ENCODE data around the gene GASK1A. TPM values are rescaled to one million over a fixed set of nuclear protein-coding genes. Genes with fewer than 3 reads are reported as not detected.

Gene GASK1A
- total RNA-seq, 2 donors from 2014 or later = 8.8 to 16.8 TPM

DNA sequence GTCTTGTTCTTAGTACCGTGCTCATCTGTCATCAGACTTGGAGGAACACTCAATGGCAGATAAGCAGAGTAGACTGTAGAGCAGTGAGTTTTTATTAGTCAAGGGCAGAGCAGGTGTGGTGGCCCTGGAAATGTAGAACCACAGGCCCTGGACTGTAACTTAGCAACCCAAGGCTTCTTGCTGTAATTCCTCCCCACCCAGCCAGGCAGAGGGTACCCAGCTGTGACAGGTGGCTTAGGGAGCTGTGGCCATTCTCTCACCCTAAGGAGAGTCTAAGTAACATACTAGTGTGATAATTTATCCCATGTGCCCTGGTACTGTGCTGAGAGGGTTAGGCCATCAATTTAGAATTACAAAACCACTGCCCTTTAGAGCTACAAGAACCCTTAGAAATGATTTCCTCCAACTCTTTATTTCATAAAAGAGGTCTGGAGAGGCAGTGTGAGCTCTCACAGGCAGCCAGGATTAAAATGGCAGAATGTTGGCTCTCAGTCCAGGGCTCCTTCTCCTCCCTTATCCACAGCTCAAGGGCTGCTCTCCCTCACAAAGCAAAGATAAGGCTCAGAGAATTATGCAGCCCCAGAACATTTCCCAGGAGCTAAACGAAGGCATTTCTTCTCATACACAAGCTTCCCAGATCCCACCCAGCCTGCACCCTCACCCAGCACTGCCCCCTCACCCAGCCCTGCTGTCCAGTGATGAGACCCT is 123.8 kb downstream of the GASK1A start:
- 30 to 43% methylated on average over 2 of the region's 2 CpGs for WGBS, 2 donors
- DNase-seq = peak in 2 of 4 donors; percentile 21 to 27
- no peak for ATAC-seq

DNA sequence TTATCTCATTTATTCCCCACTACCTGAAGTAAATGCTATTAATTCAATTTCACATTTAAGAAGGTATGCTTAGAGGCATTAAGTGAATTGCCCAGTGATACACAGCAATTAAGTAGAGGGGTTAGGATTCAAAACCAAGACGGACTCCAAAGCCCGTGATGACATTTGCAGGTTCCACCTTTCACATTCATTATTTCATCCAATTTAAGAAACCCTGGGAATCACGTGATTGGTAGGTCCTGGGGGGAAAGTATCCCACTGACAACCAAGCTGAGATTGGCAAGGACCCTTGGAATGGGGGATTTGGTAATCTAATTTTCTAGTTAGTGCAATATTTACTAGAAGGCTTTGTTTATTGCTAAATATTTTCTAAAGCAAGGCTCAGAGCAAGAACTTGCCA is 124.9 kb downstream of the GASK1A start:
- WGBS, 2 donors = 72 to 93% methylated on average over 3 of the region's 3 CpGs
- Histone ChIP-seq H3K9me3 (no peaks in the 10 kb centered on the region), H3K4me1 (peaks cover 27% of the 10 kb centered on the region), H3K36me3 (replicated peaks in 1 of 2; ENCODE audit: insufficient read depth in 1 of 2, low read depth in 2 of 2) (no peaks in the 10 kb centered on the region), H3K27me3 (no peaks in the 10 kb centered on the region), H3K27ac (no peak overlapping the region), H3K4me3 (no peak overlapping the region)
- ATAC-seq = no peak
- no peak for DNase-seq
- TF ChIP-seq, protein P1, sequence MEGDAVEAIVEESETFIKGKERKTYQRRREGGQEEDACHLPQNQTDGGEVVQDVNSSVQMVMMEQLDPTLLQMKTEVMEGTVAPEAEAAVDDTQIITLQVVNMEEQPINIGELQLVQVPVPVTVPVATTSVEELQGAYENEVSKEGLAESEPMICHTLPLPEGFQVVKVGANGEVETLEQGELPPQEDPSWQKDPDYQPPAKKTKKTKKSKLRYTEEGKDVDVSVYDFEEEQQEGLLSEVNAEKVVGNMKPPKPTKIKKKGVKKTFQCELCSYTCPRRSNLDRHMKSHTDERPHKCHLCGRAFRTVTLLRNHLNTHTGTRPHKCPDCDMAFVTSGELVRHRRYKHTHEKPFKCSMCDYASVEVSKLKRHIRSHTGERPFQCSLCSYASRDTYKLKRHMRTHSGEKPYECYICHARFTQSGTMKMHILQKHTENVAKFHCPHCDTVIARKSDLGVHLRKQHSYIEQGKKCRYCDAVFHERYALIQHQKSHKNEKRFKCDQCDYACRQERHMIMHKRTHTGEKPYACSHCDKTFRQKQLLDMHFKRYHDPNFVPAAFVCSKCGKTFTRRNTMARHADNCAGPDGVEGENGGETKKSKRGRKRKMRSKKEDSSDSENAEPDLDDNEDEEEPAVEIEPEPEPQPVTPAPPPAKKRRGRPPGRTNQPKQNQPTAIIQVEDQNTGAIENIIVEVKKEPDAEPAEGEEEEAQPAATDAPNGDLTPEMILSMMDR (IDR thresholded peaks at IDR 0.05) = no peak
- TF ChIP-seq POLR2A (IDR thresholded peaks at IDR 0.05) = no peak
- intact Hi-C loops (cut with DNase I) = no loop called here

More for the DNA sequence above, 123.8 kb downstream of the GASK1A start:
- no peak overlapping the region for H3K27ac ChIP-seq
- H3K36me3 ChIP-seq (replicated peaks in 1 of 2; ENCODE audit: insufficient read depth in 1 of 2, low read depth in 2 of 2) = no peaks in the 10 kb centered on the region
- no peaks in the 10 kb centered on the region for H3K27me3 ChIP-seq
- peaks cover 36% of the 10 kb centered on the region for H3K4me1 ChIP-seq
- H3K9me3 ChIP-seq = no peaks in the 10 kb centered on the region
- H3K4me3 ChIP-seq = no peak overlapping the region
- intact Hi-C loops (cut with DNase I) = no loop called here
- TF ChIP-seq POLR2A (IDR thresholded peaks at IDR 0.05) = no peak
- TF ChIP-seq, protein P1 (IDR thresholded peaks at IDR 0.05) = no peak

DNA sequence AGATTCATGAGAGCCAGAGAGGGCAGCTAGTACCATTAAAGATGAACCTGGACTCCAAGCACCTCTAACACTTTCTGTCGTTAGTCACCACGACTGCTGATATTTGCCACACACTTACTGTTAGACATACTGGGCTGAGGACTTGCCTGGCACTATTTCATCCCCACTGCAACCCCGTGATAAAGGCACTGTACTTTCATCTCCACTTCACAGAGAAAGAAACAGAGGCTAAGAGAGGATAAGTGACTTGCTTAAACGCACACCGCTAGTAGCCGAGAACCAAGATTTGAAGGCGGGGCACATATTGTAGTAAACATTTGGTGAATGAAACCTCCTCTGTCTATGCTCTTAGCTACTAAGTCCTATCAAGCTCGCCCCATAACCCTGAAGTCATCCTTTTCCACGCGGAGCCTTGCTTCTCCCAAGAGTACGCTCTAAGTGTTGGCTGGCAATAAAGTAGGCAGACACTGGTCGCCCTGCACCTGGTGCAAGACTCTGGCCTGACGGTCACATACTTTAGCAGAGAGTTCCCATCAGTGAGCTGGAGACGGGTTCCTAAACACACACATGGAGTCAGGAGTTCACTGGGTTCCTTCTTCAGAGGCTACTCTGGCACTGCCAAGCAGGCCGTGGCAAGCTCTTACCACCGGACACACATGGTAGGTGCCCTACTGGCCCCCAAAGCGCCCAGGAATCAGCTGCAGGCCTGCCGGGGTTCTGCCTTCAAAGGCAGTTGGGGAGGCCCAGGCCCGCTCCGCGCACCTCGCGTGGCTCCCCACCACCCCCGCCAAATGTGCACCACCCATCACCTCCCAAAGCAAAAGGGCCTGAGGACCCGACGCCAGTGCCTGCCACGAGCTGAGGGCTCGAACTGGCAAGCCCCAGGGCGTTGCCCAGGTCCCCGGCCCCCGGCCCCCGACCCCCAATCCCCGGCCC is 125.8 kb downstream of the GASK1A start:
- Histone ChIP-seq H3K36me3 (replicated peaks in 1 of 2; ENCODE audit: insufficient read depth in 1 of 2, low read depth in 2 of 2) (no peaks in the 10 kb centered on the region), H3K9me3 (no peaks in the 10 kb centered on the region), H3K4me3 (peak overlapping the region; percentile 70 to 87), H3K4me1 (peaks cover 27% of the 10 kb centered on the region), H3K27ac (peak overlapping the region in 1 of 4 donors; percentile 25), H3K27me3 (no peaks in the 10 kb centered on the region)
- ATAC-seq (no peak), DNase-seq (peak; percentile 10 to 24 (median 20))
- intact Hi-C loops (cut with DNase I) = no loop called here
- WGBS, 2 donors = 33 to 82% methylated on average over 14 to 33 of the region's 33 CpGs
- TF ChIP-seq, protein P1 (IDR thresholded peaks at IDR 0.05) = no peak
- TF ChIP-seq POLR2A (IDR thresholded peaks at IDR 0.05) = no peak

DNA sequence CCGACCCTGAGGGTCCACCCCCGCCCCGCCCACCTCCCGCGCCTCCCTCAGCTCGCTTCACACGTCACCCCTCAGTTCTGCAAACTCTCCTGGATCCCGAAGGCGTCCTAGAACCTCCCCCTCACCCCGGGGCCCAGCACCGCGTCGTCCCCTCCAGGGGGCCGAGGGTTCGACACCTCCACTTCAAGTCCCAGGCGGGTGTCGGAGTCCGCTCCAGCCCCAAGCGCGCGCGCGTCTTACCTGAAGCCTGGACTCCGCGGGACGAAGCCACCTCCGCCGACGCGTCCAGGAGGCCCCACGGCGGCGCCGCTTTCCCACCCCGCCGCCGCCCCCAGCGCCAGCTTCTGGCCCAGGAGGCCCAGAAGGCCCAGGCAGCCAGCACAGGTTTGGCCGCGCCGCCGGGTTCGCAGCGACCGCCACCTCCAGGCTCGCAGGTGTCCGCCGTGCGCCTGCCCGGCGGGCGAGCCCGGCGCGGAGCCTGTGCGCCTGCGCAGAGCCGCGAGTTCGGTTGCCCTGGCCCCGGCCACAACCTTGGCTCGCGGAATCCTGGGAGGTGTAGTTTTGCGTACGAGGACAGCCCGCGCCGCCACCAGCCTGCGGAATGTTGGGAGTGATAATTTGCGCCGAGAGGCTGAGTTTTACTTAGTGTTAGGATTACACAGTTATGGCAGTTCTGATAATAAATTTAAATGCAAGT is 126.6 kb downstream of the GASK1A start, which contains the start of gene POMGNT2:
Gene POMGNT2, minus strand, starts transcription at position 484 of the 697 bp plus-strand sequence. CDS start 24,648 bp downstream, outside the sequence.
- intact Hi-C loops (cut with DNase I) = no loop called here
- DNase-seq (peak; percentile 92 to 95 (median 94)), ATAC-seq (peak; percentile 98)
- Histone ChIP-seq H3K9me3 (no peaks in the 10 kb centered on the region), H3K36me3 (replicated peaks in 1 of 2; ENCODE audit: insufficient read depth in 1 of 2, low read depth in 2 of 2) (no peaks in the 10 kb centered on the region), H3K27me3 (no peaks in the 10 kb centered on the region), H3K4me3 (peak within 1 kb of the TSS; percentile 70 to 87), H3K27ac (peak within 1 kb of the TSS; percentile 25 to 78 (median 68)), H3K4me1 (peaks cover 27% of the 10 kb centered on the region)
- peak; percentile 52 to 55 (median 55) for TF ChIP-seq POLR2A (IDR thresholded peaks at IDR 0.05)
- TF ChIP-seq, protein P1 (IDR thresholded peaks at IDR 0.05) = peak in 2 of 7 experiments; percentile 19 to 24
- 0 to 1% methylated on average over 14 to 71 of the region's 71 CpGs for WGBS, 2 donors

Measured in body of pancreas (tissue), 4 donors.